H9 (cell line): ENCODE data around the gene SOX30. TPM values are rescaled to one million over a fixed set of nuclear protein-coding genes. Genes with fewer than 3 reads are reported as not detected.
A peak's percentile ranks its signal among the peaks of the same experiment; 100 is the strongest.
"Not testable (repeated sequence)": the region's sequence is repeated elsewhere in the genome, so short reads cannot be mapped to it uniquely, and the experiment has no call there.

Experiments used
- DNase-seq: peaks from one replicate; pipeline ENCODE4 v3.0.0-alpha.2; 2017
- H2AFZ ChIP-seq: one replicate; pipeline ENCODE4 v1.6.1; 2013; ENCODE audit warnings: mild to moderate bottlenecking, low read length, control low read depth, moderate library complexity
- H2AK5ac ChIP-seq: 2 replicates; pipeline ENCODE4 v1.6.1; 2013; ENCODE audit warnings: low read length, control low read depth, mixed read lengths; ENCODE audit not compliant: insufficient read length
- H2BK120ac ChIP-seq: one replicate; pipeline ENCODE4 v1.6.1; 2013; ENCODE audit warnings: low read depth, mild to moderate bottlenecking, low read length, control low read depth, inconsistent platforms; ENCODE audit not compliant: poor library complexity, severe bottlenecking
- H2BK12ac ChIP-seq: 2 replicates; pipeline ENCODE4 v1.6.1; 2013; ENCODE audit warnings: low read length, control low read depth, mixed read lengths, low read depth; ENCODE audit not compliant: insufficient read length
- H2BK15ac ChIP-seq: 2 replicates; pipeline ENCODE4 v1.6.1; 2013; ENCODE audit warnings: low read depth, low read length, control low read depth
- H2BK20ac ChIP-seq: one replicate; pipeline ENCODE4 v1.6.1; 2013; ENCODE audit warnings: low read depth, mild to moderate bottlenecking, low read length, control low read depth, inconsistent platforms; ENCODE audit not compliant: poor library complexity, severe bottlenecking
- H2BK5ac ChIP-seq: 2 replicates; pipeline ENCODE4 v1.6.1; 2013; ENCODE audit warnings: low read length, control low read depth, mixed read lengths; ENCODE audit not compliant: insufficient read length
- H3K14ac ChIP-seq: 2 replicates; pipeline ENCODE4 v1.6.1; 2013; ENCODE audit warnings: low read length, control low read depth; ENCODE audit not compliant: insufficient read depth
- H3K18ac ChIP-seq: 2 replicates; pipeline ENCODE4 v1.6.1; 2013; ENCODE audit warnings: low read depth, mild to moderate bottlenecking, mixed read lengths, low read length, control low read depth; ENCODE audit not compliant: insufficient read length
- H3K23ac ChIP-seq: 2 replicates; pipeline ENCODE4 v1.6.1; 2013; ENCODE audit warnings: low read length, control low read depth, mixed read lengths, low read depth; ENCODE audit not compliant: insufficient read length
- H3K23me2 ChIP-seq: 2 replicates; pipeline ENCODE4 v1.6.1; 2013; ENCODE audit warnings: low read depth, mild to moderate bottlenecking, mixed read lengths, low read length, control low read depth; ENCODE audit not compliant: insufficient read length, poor library complexity, severe bottlenecking
- H3K27ac ChIP-seq: 2 replicates; pipeline ENCODE4 v1.5.1; 2013; ENCODE audit warnings: low read length, control low read depth, mixed read lengths, low read depth; ENCODE audit not compliant: insufficient read length
- H3K27me3 ChIP-seq: 2 replicates; pipeline ENCODE4 v1.6.1; 2013; ENCODE audit warnings: low read length, control low read depth, inconsistent platforms; ENCODE audit not compliant: insufficient read depth
- H3K4ac ChIP-seq: 2 replicates; pipeline ENCODE4 v1.6.1; 2013; ENCODE audit warnings: low read depth, mild to moderate bottlenecking, control low read depth, inconsistent platforms, low read length, moderate library complexity
- H3K4me1 ChIP-seq: 2 replicates; pipeline ENCODE4 v1.6.1; 2013; ENCODE audit warnings: low read length, control low read depth, inconsistent platforms; ENCODE audit not compliant: insufficient read depth
- H3K4me2 ChIP-seq: 2 replicates; pipeline ENCODE4 v1.6.1; 2013; ENCODE audit warnings: low read length, control low read depth, mixed read lengths; ENCODE audit not compliant: insufficient read length, insufficient read depth
- H3K56ac ChIP-seq: 2 replicates; pipeline ENCODE4 v1.6.1; 2013; ENCODE audit warnings: low read depth, mild to moderate bottlenecking, mixed read lengths, low read length, control low read depth; ENCODE audit not compliant: insufficient read length
- H3K79me1 ChIP-seq: 2 replicates; pipeline ENCODE4 v1.6.1; 2013; ENCODE audit warnings: low read depth, mild to moderate bottlenecking, moderate library complexity, low read length, control low read depth, inconsistent platforms; ENCODE audit not compliant: insufficient read depth, poor library complexity, severe bottlenecking
- H3K79me2 ChIP-seq: 2 replicates; pipeline ENCODE4 v1.6.1; 2013; ENCODE audit warnings: low read length, control low read depth, inconsistent platforms; ENCODE audit not compliant: insufficient read depth
- H3K9ac ChIP-seq: 2 replicates; pipeline ENCODE4 v1.6.1; 2013; ENCODE audit warnings: low read length, control low read depth, mixed read lengths; ENCODE audit not compliant: insufficient read length; ENCODE audit errors: extremely low read depth
- H3K9me3 ChIP-seq: one replicate; pipeline ENCODE4 v1.6.1; 2013; ENCODE audit warnings: low read depth, low read length, inconsistent platforms; ENCODE audit not compliant: control insufficient read depth
- H3T11ph ChIP-seq: one replicate; pipeline ENCODE4 v1.6.1; 2013; ENCODE audit warnings: mild to moderate bottlenecking, low read length, control low read depth, inconsistent platforms
- H4K20me1 ChIP-seq: one replicate; pipeline ENCODE4 v1.6.1; 2013; ENCODE audit not compliant: control insufficient read depth, insufficient read length, insufficient read depth
- H4K5ac ChIP-seq: 2 replicates; pipeline ENCODE4 v1.6.1; 2013; ENCODE audit warnings: low read depth, mild to moderate bottlenecking, mixed read lengths, low read length, control low read depth; ENCODE audit not compliant: insufficient read length
- H4K8ac ChIP-seq: replicated peaks from 2 replicates; pipeline ENCODE4 v1.6.1; 2013; ENCODE audit warnings: low read length, control low read depth, mixed read lengths, low read depth; ENCODE audit not compliant: insufficient read length
- H4K91ac ChIP-seq: 2 replicates; pipeline ENCODE4 v1.6.1; 2013; ENCODE audit warnings: low read depth, mild to moderate bottlenecking, moderate library complexity, mixed read lengths, low read length, control low read depth; ENCODE audit not compliant: insufficient read length
- H3K27ac Mint-ChIP-seq, 3 experiments: 2 replicates in 2 of 3; 3 replicates in 1 of 3; pipeline ENCODE4 v1.8.0; 2020 to 2021; ENCODE audit warnings: mixed read lengths in 3 of 3, mild to moderate bottlenecking in 1 of 3, moderate library complexity in 1 of 3
- H3K27me3 Mint-ChIP-seq: 2 replicates; pipeline ENCODE4 v1.8.0; 2021; ENCODE audit warnings: low read depth, mild to moderate bottlenecking, moderate library complexity, mixed read lengths
- H3K36me3 Mint-ChIP-seq, 3 experiments: 2 replicates in 2 of 3; 3 replicates in 1 of 3; pipeline ENCODE4 v1.8.0; 2020 to 2021; ENCODE audit warnings: low read depth in 3 of 3, mixed read lengths in 3 of 3; ENCODE audit not compliant: insufficient read depth in 1 of 3
- H3K4me1 Mint-ChIP-seq, 2 experiments: 2 replicates each; pipeline ENCODE4 v1.8.0; 2020; ENCODE audit warnings: mixed read lengths in 2 of 2
- H3K4me3 Mint-ChIP-seq, 2 experiments: 2 replicates in 1 of 2; 3 replicates in 1 of 2; pipeline ENCODE4 v1.8.0; 2020 to 2021; ENCODE audit warnings: mild to moderate bottlenecking in 2 of 2, mixed read lengths in 2 of 2, moderate library complexity in 1 of 2
- H3K9me3 Mint-ChIP-seq, 2 experiments: 2 replicates in 1 of 2; 3 replicates in 1 of 2; pipeline ENCODE4 v1.8.0; 2020; ENCODE audit warnings: mild to moderate bottlenecking in 2 of 2, mixed read lengths in 2 of 2, moderate library complexity in 1 of 2
- CTCF ChIP-seq: fragments of 200-600 bp; sonication (generic); conservative IDR thresholded peaks from 3 replicates; pipeline ENCODE4 v1.8.0; 2021; ENCODE audit warnings: antibody characterized with exemption, mild to moderate bottlenecking
- WGBS: extraction: QIAGEN DNeasy Blood & Tissue Kit; methylation state at CpG from one replicate; pipeline ENCODE4 v1.1.7; 2013; ENCODE audit warnings: missing lambda C conversion rate, low lambda C conversion rate, mixed read lengths; ENCODE audit not compliant: insufficient read length; ENCODE audit errors: extremely low coverage; 5-methylcytosine and 5-hydroxymethylcytosine counted together
- long read RNA-seq: library from polyadenylated mRNA; unstranded; transcript quantifications from one replicate; pipeline ENCODE4 v2.0.0, GENCODE V29; 2020
- total RNA-seq: library from RNA; stranded (reverse); gene quantifications from 2 replicates; pipeline ENCODE4 v1.2.1, GENCODE V29; 2021

Gene SOX30
- 0.13 TPM in 1 of 2 replicates, not detected in the other for total RNA-seq
- long read RNA-seq, result 0 reads

- no peaks in the 10 kb centered on the region for H3K4me1 ChIP-seq
- Mint-ChIP-seq H3K4me1 (peaks cover 0 to 4% of the 10 kb centered on the region in 2 experiments; a peak in 1 of 4 replicates), H3K27ac (no peak within 1 kb of the TSS), H3K9me3 (peaks cover 17 to 29% of the 10 kb centered on the region in 2 experiments), H3K4me3 (peak within 1 kb of the TSS; percentile 22 to 42; a peak in 1 of 5 replicates), H3K27me3 (peaks cover 8% of the 10 kb centered on the region), H3K36me3 (peaks cover 4 to 9% (median 6%) of the 10 kb centered on the region in 3 experiments; a peak in 6 of 7 replicates)
- H3K27ac ChIP-seq, result no peak within 1 kb of the TSS
- peak within 1 kb of the TSS; percentile 83 for H3K18ac ChIP-seq
- no peak within 1 kb of the TSS for H2BK20ac ChIP-seq
- H3K79me2 ChIP-seq, result no peaks in the 10 kb centered on the region
- H4K8ac ChIP-seq, result no peak within 1 kb of the TSS
- H4K20me1 ChIP-seq, result no peaks in the 10 kb centered on the region
- H3K79me1 ChIP-seq, result no peaks in the 10 kb centered on the region
- peaks cover 2% of the 10 kb centered on the region for H3K23me2 ChIP-seq
- no CpG with 5 or more reads among the region's 15 CpGs for WGBS
- peaks cover 4% of the 10 kb centered on the region for H3K9me3 ChIP-seq
- H2BK5ac ChIP-seq, result no peak within 1 kb of the TSS
- H3K4me2 ChIP-seq, result no peak within 1 kb of the TSS
- no peak within 1 kb of the TSS for H2BK15ac ChIP-seq
- no peak within 1 kb of the TSS for H3T11ph ChIP-seq
- DNase-seq, result no peak
- H2AK5ac ChIP-seq, result no peak within 1 kb of the TSS
- H3K27me3 ChIP-seq, result no peaks in the 10 kb centered on the region
- H3K4ac ChIP-seq, result no peak within 1 kb of the TSS
- H3K23ac ChIP-seq, result no peak within 1 kb of the TSS
- H3K14ac ChIP-seq, result peak within 1 kb of the TSS; percentile 85
- no peak within 1 kb of the TSS for H4K91ac ChIP-seq
- no peak within 1 kb of the TSS for H3K56ac ChIP-seq
- H2BK120ac ChIP-seq, result no peak within 1 kb of the TSS
- no peak within 1 kb of the TSS for H2AFZ ChIP-seq
- no peak within 1 kb of the TSS for H2BK12ac ChIP-seq
- H4K5ac ChIP-seq, result no peak within 1 kb of the TSS
- no peak within 1 kb of the TSS for H3K9ac ChIP-seq
- no peak for TF ChIP-seq CTCF
These were observed at the start of gene SOX30 for GRCh38 chr5:157652377-157652692. SOX30 (minus strand) TSS chr5:157652438; CDS start chr5:157652078, 360 bp downstream.

DNA sequence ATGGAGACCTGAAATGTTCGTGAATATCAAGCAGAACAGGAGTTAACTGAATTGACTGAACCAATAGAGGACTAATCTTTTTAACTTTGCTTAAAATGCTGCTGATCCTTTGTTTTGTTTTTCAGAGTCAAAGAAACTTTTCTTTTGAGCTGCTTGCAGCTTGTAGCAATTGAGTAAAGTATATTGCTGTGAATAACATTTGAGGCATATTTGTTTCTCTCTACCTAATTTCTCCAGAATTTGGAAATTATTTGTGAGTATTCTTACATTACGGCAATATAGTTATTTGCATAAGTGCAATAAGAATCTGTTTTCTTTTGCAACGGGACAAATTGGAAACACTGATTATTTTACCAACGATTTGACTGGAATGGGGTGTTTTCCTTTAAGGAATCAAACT is 46.4 kb upstream of the SOX30 start:
- Mint-ChIP-seq H3K9me3 (peaks cover 30 to 39% of the 10 kb centered on the region in 2 experiments), H3K36me3 (peaks cover 7 to 18% (median 8%) of the 10 kb centered on the region in 3 experiments)
- H4K91ac ChIP-seq, DNase-seq, H2AFZ ChIP-seq, H2BK12ac ChIP-seq, H3K23me2 ChIP-seq, H2BK20ac ChIP-seq, H2BK5ac ChIP-seq, H3K4me2 ChIP-seq, H3K4ac ChIP-seq, H3K14ac ChIP-seq, H3K79me1 ChIP-seq, H3K27ac Mint-ChIP-seq, H3K4me1 Mint-ChIP-seq, H4K8ac ChIP-seq, H2BK15ac ChIP-seq, H3K56ac ChIP-seq, H3K23ac ChIP-seq, H4K5ac ChIP-seq, H3K27ac ChIP-seq, H3K27me3 Mint-ChIP-seq, H2BK120ac ChIP-seq, H3K27me3 ChIP-seq, H3K9me3 ChIP-seq, H3K79me2 ChIP-seq, H4K20me1 ChIP-seq, H3T11ph ChIP-seq, H3K4me3 Mint-ChIP-seq, H3K4me1 ChIP-seq, H2AK5ac ChIP-seq, H3K9ac ChIP-seq, H3K18ac ChIP-seq: not testable (repeated sequence)
- no CpG with 5 or more reads among the region's 4 CpGs for WGBS
